CD4-positive, alpha-beta T cell (primary cell): ENCODE results near the gene SDC3. TPM values are rescaled to one million over a fixed set of nuclear protein-coding genes. Genes with fewer than 3 reads are reported as not detected.

Experiments used
- ATAC-seq: fragments of 200-7000 bp; cut with Tn5 transposase; one replicate; pipeline ENCODE4 v1.10.0; 2022; ENCODE audit warnings: mild to moderate bottlenecking; ENCODE audit not compliant: poor library complexity
- CTCF ChIA-PET: fragments of 350-600 bp; sonication (Branson Sonifier 250); formaldehyde crosslinking; loops from one replicate; lab custom pipeline; 2021; ENCODE audit warnings: antibody characterized with exemption, inconsistent platforms; lab: Charles Lee
- POLR2A ChIA-PET: fragments of 350-600 bp; sonication (Branson Sonifier 250); formaldehyde crosslinking; loops from one replicate; lab custom pipeline; 2021; ENCODE audit warnings: antibody characterized with exemption, inconsistent platforms; lab: Charles Lee
- DNase-seq, 14 experiments: peaks; one replicate each; pipeline ENCODE4 v3.0.0-alpha.2; 2013 to 2020; ENCODE audit warnings: mixed read lengths in 2 of 14
- H3K27ac ChIP-seq, 2 donors: one replicate each; pipeline versions ENCODE4 v1.5.1 to v1.7.0; 2013; ENCODE audit warnings: low read length in 2 of 2, low read depth in 1 of 2, mild to moderate bottlenecking in 1 of 2
- H3K27me3 ChIP-seq, 2 experiments: 1 replicate in 1 of 2; 2 replicates in 1 of 2; pipeline versions ENCODE4 v1.6.1 to v1.7.0; 2013; ENCODE audit warnings: low read length in 2 of 2, control low read depth in 1 of 2, mild to moderate bottlenecking in 1 of 2, moderate library complexity in 1 of 2; ENCODE audit not compliant: insufficient read depth in 2 of 2, control insufficient read depth in 1 of 2
- H3K36me3 ChIP-seq: one replicate; pipeline ENCODE4 v1.6.1; 2013; ENCODE audit warnings: low read length, control low read depth; ENCODE audit not compliant: insufficient read depth
- H3K4me1 ChIP-seq: one replicate; pipeline ENCODE4 v1.6.1; 2013; ENCODE audit warnings: low read length, control low read depth; ENCODE audit not compliant: insufficient read depth
- H3K4me3 ChIP-seq: one replicate; pipeline ENCODE4 v1.5.1; 2013; ENCODE audit warnings: mild to moderate bottlenecking, low read length, moderate library complexity
- H3K9me3 ChIP-seq, 2 experiments: 1 replicate in 1 of 2; 2 replicates in 1 of 2; pipeline versions ENCODE4 v1.6.1 to v1.7.0; 2013; ENCODE audit warnings: low read length in 2 of 2, mild to moderate bottlenecking in 2 of 2, control low read depth in 1 of 2, moderate library complexity in 1 of 2; ENCODE audit not compliant: control insufficient read depth in 1 of 2, insufficient read depth in 1 of 2
- H3K27ac Mint-ChIP-seq: one replicate; pipeline ENCODE4 v1.8.0; 2020; ENCODE audit warnings: mixed read lengths
- H3K27me3 Mint-ChIP-seq: one replicate; pipeline ENCODE4 v1.8.0; 2021; ENCODE audit warnings: mixed read lengths
- H3K36me3 Mint-ChIP-seq: one replicate; pipeline ENCODE4 v1.8.0; 2021; ENCODE audit warnings: low read depth, mixed read lengths
- H3K4me1 Mint-ChIP-seq: one replicate; pipeline ENCODE4 v1.8.0; 2021; ENCODE audit warnings: low read depth, mixed read lengths
- H3K4me3 Mint-ChIP-seq: one replicate; pipeline ENCODE4 v1.8.0; 2020; ENCODE audit warnings: mild to moderate bottlenecking, mixed read lengths
- H3K9me3 Mint-ChIP-seq: one replicate; pipeline ENCODE4 v1.8.0; 2020; ENCODE audit warnings: mixed read lengths
- CTCF ChIP-seq: fragments of 200-600 bp; IDR thresholded peaks from one replicate; pipeline ENCODE4 v1.8.0; 2022; ENCODE audit warnings: antibody characterized with exemption, mild to moderate bottlenecking
- intact Hi-C, 2 experiments: fragments of 100-400 bp; cut with DNase I in 1 of 2; cut with micrococcal nuclease in 1 of 2; formaldehyde crosslinking; loops; one replicate each; pipeline versions ENCODE4 v1.15.1 to v1.9.0; 2023 to 2025; cut with DNase I, micrococcal nuclease
- total RNA-seq, 174 experiments: library from RNA in 2 of 174; stranded (reverse) in 2 of 174; gene quantifications; one replicate each; pipeline ENCODE4 v1.2.3 and lab custom pipeline; 2021 to 2026

The SDC3 gene
- total RNA-seq, 2 experiments from 2014 or later: 0.14 TPM; not detected in 1

- peaks cover 0 to 3% of the 10 kb centered on the region in 2 experiments for H3K27me3 ChIP-seq
- Mint-ChIP-seq H3K4me1 (no peaks in the 10 kb centered on the region), H3K27me3 (peaks cover 24% of the 10 kb centered on the region), H3K27ac (no peak overlapping the region), H3K36me3 (no peaks in the 10 kb centered on the region), H3K9me3 (no peaks in the 10 kb centered on the region), H3K4me3 (no peak overlapping the region)
- DNase-seq (no peak), ATAC-seq (no peak)
- ChIA-PET POLR2A (no interaction called here), CTCF (interaction anchor here (0.6 kb wide), 1 partner anchor 28 kb away, joined by 3 read pairs; no protein-coding TSS in a partner anchor)
- H3K4me1 ChIP-seq: peaks cover 4% of the 10 kb centered on the region
- no peaks in the 10 kb centered on the region for H3K36me3 ChIP-seq
- H3K4me3 ChIP-seq: no peak overlapping the region
- TF ChIP-seq CTCF: no peak
- no peak overlapping the region for H3K27ac ChIP-seq
- no peaks in the 10 kb centered on the region for H3K9me3 ChIP-seq
- intact Hi-C loops: no loop called here
Measured at GRCh38 chr1:30863858-30864604, 44.5 kb downstream of the SDC3 start.

GRCh38 chr1:30860320-30860652 lies 48.3 kb downstream of the SDC3 start:
- H3K27me3 Mint-ChIP-seq: peaks cover 28% of the 10 kb centered on the region

GRCh38 chr1:30857964-30858363 lies 50.6 kb downstream of the SDC3 start:
- TF ChIP-seq CTCF: no peak
- Mint-ChIP-seq H3K27me3 (peaks cover 24% of the 10 kb centered on the region), H3K27ac (no peak overlapping the region), H3K4me1 (no peaks in the 10 kb centered on the region), H3K9me3 (no peaks in the 10 kb centered on the region), H3K36me3 (no peaks in the 10 kb centered on the region), H3K4me3 (no peak overlapping the region)
- H3K27me3 ChIP-seq: no peaks in the 10 kb centered on the region
- no peak overlapping the region for H3K27ac ChIP-seq
- no peaks in the 10 kb centered on the region for H3K36me3 ChIP-seq
- intact Hi-C loops: no loop called here
- H3K9me3 ChIP-seq: no peaks in the 10 kb centered on the region
- POLR2A ChIA-PET: no interaction called here
- ATAC-seq (no peak), DNase-seq (no peak)
- CTCF ChIA-PET: no interaction called here
- peaks cover 3% of the 10 kb centered on the region for H3K4me1 ChIP-seq
- no peak overlapping the region for H3K4me3 ChIP-seq

More at GRCh38 chr1:30860320-30860652, 48.3 kb downstream of the SDC3 start:
- Histone ChIP-seq H3K4me3 (no peak overlapping the region), H3K27me3 (no peaks in the 10 kb centered on the region), H3K27ac (no peak overlapping the region), H3K9me3 (no peaks in the 10 kb centered on the region), H3K36me3 (no peaks in the 10 kb centered on the region), H3K4me1 (no peaks in the 10 kb centered on the region)
- intact Hi-C loops: no loop called here
- H3K27ac Mint-ChIP-seq: no peak overlapping the region
- H3K9me3 Mint-ChIP-seq: no peaks in the 10 kb centered on the region
- no peak for TF ChIP-seq CTCF
- DNase-seq (no peak), ATAC-seq (no peak)
- no peak overlapping the region for H3K4me3 Mint-ChIP-seq
- ChIA-PET POLR2A (no interaction called here), CTCF (no interaction called here)
- H3K36me3 Mint-ChIP-seq: no peaks in the 10 kb centered on the region
- H3K4me1 Mint-ChIP-seq: no peaks in the 10 kb centered on the region
